HT-29 (cell line): ENCODE measurements around the gene TFB1M. TPM values are rescaled to one million over a fixed set of nuclear protein-coding genes. Genes with fewer than 3 reads are reported as not detected.

Source experiments
- DNase-seq: peaks from one replicate; pipeline ENCODE4 v3.0.0-alpha.2; 2015; ENCODE audit warnings: low spot score
- total RNA-seq: library from RNA; depleted of rRNA; stranded (reverse); fragments of >200 nt; shearing (Covaris generic); gene quantifications from 2 replicates; pipeline ENCODE4 v1.2.3, GENCODE V29; 2014

Gene TFB1M
- total RNA-seq, 1 experiment from 2014 or later = 12.9 TPM

GRCh38 chr6:155264693-155265320 lies 49.5 kb downstream of the TFB1M start:
- DNase-seq = no peak

DNA sequence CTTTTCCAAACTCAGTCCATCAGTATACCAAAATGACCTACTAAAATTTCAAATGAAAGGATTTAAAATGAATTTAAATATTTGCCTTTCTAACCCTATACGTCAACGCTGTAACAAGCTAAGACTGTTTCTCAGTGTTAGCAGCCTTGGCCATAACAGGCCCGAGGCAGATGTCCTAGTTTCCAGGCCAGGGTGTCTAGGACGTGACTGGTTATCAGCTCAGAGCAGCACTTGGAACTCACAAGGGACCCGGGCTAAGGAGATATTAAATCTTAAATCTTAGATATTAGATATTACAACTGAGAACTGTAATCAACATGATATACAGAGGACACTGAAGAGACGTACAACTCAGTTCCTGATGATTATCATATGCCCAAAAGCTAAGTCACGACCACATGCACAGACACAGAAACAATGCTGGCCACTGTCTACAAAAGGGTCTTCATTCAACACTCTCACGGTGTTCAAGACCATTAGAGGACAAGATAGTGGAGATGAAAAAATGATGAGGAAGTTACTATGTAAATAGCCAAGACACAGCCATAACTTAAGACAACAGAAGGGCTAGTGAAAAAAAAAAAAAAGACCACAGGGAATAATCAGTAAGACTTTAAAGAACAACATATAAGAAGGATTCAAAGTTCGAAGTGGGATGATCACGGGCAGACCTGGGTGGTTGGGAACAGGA lies 50.8 kb downstream of the TFB1M start, which contains the start of gene CLDN20:
CLDN20 (plus strand) TSS at position 641 of the 691 bp plus-strand sequence. CDS start 11,707 bp downstream, outside the sequence.
- DNase-seq = no peak

GRCh38 chr6:155262655-155263054 lies 51.6 kb downstream of the TFB1M start:
- DNase-seq = no peak

- DNase-seq = no peak
These were observed 53.0 kb downstream of the TFB1M start for GRCh38 chr6:155261111-155261900.

DNA sequence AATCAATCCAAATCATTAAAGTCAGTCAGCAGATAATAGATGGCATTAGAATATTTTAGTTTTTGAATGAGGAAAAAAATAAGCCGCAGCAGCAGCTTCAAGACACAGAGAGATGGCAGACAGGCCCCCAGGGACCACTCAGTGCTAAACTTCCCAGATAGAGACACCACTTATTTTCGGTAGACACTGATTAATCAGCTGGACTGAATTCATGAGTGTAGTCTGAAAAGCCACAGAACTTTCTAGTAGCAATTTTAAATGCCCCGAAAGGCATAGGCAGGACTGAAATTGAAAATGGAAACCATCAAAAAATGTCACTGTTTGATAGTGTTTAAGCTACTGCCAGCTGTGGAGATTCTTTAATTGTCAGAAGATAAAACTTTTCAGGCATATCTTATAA lies 53.6 kb downstream of the TFB1M start:
- DNase-seq = no peak

GRCh38 chr6:155259897-155260296 lies 54.4 kb downstream of the TFB1M start:
- no peak for DNase-seq

GRCh38 chr6:155259204-155259603 lies 55.1 kb downstream of the TFB1M start:
- DNase-seq = no peak

DNA sequence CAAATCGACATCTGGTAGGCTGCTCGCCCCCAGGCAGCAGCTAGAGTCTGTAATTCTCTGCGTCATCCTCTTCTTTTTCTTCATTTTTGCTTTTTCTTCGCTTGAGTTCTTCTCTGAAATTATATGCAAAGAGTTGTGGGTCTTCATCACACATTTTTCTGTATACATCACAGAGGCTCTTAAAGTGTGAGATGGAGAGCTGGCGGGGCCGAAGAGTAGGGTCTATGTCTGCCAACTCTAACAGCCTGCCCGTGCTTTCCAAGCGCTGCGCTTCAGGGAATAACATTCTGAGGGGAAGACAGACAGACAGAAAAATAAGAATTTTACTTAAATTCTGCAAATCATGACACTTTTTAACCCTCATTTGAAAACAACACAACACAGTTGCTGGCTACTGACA lies 56.5 kb downstream of the TFB1M start:
- DNase-seq = no peak

DNA sequence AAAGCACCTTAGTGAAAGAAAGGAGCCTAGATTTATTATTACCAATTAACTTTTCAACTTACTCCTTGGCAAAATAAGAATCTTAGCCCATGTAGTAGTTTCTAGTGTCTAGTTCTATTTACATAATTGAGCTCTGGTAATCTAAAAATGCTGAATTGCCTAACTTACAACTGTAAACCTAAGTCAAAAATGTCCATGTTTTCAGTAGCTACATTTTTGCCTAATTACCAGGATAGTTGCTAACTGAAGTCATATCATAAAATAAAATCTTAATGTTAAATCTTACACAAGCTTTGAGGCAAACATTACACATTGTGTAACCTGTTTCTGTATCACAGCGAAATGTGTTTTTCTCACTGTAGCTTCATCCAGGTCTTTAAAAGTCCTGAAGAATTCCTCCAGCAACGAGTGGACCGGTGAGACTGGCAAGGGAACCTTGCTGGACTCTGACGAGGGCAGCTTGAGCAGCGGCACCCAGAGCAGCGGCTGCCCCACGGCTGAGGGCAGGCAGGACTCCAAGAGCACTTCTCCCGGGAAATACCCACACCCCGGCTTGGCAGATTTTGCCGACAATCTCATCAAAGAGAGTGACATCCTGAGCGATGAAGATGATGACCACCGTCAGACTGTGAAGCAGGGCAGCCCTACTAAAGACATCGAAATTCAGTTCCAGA lies 58.0 kb downstream of the TFB1M start:
- no peak for DNase-seq

GRCh38 chr6:155254139-155254538 lies 60.1 kb downstream of the TFB1M start:
- DNase-seq = no peak

DNA sequence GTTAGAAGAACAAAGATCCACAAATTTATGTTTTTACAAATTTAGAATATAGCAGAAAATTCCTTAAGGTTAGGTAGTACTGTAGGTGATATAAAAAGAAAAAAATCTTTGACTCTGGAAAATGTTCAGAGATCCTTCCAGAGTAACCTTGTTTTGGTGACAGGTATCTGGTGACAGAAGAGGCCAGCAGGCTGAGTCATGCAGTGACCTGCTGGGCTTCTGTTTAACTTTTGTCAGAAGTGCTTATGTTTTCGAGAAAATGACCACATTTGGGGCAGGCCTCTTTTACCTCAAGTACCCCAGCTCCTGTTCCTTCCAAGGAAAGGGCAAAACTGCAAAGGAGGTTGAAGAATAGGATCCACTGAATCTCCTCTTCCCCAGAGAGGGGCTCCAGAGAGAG lies 60.9 kb downstream of the TFB1M start:
- DNase-seq = no peak

GRCh38 chr6:155252581-155252980 lies 61.7 kb downstream of the TFB1M start:
- DNase-seq = no peak

- no peak for DNase-seq
These were observed 63.4 kb downstream of the TFB1M start for GRCh38 chr6:155250701-155251381.

DNA sequence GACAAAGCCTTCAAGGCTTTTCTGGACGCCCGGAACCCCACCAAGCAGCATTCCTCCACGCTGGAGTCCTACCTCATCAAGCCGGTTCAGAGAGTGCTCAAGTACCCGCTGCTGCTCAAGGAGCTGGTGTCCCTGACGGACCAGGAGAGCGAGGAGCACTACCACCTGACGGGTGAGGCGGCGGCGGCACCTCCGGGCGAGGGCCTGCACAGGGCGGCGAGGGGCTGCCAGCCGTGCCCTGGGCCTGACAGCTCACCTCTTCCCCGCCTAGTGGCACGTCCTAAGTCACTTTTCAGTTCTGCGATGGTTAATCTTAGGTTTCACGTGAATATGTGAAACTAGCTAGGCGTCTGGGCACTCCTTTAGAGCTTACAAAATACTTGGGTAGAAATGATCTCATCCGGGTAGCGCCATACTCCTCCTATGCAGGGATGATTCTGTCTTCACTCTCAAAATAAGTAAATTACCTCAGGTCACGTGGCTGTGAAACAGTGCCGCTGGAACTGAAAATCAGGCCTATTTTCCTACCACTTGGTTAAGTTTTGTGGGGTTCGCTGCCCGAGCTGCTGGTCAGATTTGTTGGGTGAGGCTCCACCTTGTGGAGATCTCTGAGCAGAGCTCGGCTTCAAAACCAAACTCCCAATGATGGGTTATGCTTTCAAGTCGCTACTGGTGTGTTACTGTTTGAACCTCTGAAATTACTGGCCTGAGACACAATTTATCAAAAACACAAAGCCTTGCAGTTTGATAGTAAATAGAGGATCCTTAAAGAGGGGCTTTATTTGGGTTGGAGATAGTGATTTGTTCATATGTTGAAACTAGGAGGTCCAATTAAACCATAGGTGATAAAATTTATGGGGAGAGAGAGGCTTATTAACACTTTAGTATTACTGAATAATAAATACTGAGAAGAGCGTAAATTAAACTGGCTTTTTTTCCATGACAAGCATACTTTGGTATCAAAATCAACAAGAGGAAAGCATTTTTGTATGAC lies 66.0 kb downstream of the TFB1M start:
- peak; percentile 66 for DNase-seq

DNA sequence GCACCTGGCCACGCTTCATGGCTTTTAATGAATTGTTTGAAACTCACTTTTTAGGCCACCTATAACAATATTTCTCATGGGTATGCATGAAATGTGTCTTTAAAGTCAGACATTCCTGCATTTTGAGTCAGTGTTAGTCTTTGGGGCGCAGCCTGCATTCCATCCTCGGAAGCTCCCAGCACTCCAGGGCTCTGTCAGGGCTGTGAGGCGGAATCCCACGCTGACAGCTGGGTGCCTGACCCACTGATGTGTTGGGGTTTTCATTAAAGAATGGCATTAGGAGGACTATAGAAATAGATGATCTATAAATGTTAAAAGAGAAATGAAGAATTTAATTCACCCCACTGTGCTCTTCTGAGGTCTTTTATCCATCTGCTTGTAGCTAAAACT lies 66.7 kb downstream of the TFB1M start:
- peak; percentile 36 for DNase-seq

- DNase-seq = no peak
These were observed 67.5 kb downstream of the TFB1M start for GRCh38 chr6:155246825-155247224.

DNA sequence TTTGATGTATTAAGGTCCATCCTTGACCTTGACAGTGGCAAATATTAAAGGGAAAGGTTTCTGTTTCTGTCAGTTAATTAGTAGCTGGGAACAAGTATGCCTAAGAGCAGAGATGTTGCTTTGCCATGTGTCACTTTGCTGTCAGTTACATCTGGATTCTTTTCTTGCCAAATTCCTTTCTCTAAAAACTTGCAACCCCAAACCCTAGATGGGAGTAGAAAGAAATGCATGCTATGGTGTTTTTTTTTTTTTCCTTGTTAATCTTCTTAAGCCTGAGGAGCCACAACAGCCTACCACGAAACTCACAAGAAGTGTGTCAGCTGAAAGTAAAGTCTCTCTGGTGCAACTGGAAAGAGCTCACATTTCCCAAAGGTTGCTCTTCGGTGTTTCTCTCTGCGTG lies 68.5 kb downstream of the TFB1M start:
- DNase-seq = no peak

GRCh38 chr6:155245193-155245592 lies 69.1 kb downstream of the TFB1M start:
- DNase-seq = no peak

GRCh38 chr6:155244434-155244833 lies 69.8 kb downstream of the TFB1M start:
- no peak for DNase-seq

DNA sequence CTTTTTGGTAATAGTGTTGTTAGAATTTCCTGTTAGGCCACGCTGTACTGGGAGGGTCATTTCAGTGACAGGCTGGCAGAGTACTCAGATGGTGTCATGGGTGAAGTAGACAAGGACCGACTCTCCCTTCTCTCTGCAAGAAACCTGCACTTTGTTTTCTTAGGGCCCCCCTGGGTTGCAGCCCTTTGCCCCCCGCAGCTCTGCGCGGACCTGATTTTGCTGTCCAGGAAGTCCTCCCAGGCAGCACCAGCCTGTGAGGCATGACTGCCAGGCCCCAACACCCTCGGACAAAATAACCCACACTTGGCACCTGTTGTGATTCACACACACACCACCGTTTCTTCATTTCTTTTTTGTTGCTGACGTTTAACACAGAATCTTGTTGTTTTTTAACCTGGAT lies 72.3 kb downstream of the TFB1M start:
- DNase-seq = no peak
